OCI-M2 (cell line): ENCODE measurements around the gene FABP3.
A peak's percentile ranks its signal among the peaks of the same experiment; 100 is the strongest.
"Not testable (repeated sequence)": the region's sequence is repeated elsewhere in the genome, so short reads cannot be mapped to it uniquely, and the experiment has no call there.

Source experiments
- DNase-seq: peaks from one replicate; lab custom pipeline; 2025; ENCODE audit not compliant: unreplicated experiment; lab: John Stamatoyannopoulos, UW

Gene FABP3

DNA sequence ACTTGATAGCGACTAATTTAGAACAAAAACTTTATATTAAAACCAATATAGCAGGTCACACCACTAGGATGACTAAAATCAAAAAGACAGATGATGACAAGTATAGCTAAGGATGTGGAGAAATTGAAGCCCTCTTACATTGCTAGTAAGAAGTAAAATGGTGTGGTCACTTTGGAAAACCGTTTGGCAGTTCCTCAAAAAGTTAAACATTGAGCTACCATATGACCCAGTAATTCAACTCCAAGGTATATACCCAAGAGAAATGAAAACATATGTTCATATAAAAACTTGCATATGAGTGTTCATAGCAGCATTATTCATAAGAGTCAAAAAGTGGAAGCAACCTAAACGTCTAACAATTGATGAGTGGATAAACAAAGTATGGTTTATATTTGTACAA lies 27.1 kb upstream of the FABP3 start:
- no peak for DNase-seq

DNA sequence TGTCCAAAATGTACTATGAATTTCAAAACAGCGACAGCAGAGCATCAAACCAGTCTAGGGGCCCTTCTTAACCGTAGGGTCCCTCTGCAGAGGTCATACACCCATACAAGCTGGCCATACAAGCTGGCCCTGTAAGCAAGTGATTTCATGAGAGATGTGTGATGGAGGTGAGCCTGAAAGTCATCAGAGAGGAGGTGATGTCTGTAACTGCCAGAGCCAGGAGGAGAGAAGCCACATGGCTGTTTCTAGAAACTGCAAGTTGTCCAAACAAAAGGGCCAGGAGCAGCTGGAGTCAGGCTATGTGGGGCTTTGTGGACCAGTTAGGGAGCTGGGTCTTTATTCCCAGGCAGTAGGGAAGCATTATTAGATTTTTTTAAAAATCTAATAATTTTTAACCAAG lies 25.4 kb upstream of the FABP3 start:
- DNase-seq, result no peak

DNA sequence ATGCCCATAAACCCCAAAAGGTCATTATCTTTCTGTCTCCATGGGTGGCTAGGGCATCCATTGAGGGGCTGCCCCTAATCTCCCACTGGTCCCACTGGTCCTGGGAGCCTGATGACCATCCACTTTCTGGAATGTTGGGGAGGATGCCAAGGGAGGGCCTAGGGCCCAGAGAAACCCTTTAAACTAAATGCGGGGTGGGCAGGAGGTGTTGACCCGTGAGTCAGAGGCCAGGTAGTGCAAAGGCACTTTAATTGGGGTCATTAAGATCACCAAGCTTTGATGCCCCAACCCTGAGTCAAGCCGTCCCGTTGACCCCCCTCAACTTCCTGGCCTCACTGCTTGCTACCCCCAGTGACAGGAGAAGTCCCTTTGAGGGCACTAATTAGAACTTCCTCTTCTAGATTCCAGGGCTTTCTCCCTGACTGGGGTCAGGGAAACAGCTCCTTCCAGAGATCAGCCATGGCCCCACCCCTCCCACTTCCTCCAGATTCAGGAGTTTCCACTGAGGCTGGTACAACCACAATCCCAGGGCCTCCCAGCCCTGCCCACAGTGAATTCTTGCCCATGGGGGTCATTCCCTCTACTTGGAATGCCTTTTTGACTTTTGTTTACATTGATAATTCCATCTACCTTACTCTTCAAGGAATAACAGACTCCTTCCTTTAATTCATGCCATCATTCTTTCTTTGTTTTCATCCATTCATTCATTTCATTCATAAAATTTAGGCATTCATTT lies 24.7 kb upstream of the FABP3 start:
- DNase-seq, result no peak

DNA sequence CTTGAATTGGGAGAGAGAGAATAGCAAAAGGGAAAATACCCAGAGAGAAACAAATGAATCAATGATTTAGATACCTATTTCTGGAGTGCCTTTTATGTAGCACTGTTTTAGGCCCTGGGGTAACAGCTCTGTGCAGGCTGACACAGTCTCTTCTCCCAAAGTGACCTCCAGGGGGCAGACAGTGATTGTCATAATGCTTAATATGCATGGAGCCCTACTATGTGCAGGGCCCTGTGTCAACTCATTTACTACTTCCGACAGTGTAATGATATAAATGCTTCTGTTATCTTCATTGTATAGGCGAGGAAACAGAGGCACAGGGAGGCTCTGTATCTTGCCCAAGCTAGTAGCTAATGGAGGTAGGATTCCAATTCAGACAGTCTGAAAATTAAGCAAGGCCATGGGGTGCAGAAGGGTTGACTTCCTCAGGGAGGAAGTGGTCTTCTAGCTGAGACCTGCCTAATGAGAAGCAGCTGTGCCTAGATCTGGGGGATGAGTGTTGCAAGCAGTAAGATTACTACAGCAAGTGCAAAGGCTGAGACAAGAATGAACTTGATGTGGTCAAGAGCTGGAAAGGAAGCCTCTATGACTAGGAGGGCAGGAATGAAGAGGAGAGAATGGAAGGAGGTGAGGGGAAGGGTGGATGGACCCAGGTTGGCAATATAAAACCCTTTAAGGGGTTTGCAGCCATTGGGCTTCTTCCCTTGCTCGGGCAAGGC lies 23.9 kb upstream of the FABP3 start:
- DNase-seq, result no peak

DNA sequence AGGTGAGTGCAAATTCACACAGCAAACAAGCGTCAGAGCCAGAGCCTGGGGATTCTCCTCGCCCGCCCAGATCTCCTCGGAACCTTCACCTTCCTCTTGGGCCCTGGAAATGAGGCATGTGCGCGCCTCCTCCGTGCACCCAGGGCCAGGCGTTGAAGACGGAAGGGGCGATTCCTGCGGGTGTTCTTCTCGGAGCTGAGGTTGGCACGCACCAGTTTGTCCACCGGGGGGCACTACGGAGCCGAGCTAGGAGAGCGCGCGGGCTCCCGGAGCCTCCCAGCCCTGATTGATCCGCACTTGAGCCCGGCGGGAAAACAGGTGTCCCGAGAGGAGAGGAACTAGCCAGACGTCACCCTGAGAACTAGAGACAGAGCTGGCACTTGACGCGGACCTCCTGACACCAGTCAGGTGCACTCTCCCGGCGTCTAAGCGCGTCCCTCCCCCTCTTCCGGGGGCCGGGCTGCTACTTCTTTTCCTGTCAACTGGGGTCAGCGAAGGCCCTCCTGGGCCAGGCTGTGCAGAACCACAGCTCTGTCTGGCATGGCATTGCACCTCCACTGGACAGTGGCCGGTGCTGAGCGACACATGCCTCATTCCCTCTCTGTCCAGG lies 21.8 kb upstream of the FABP3 start:
- peak; percentile 36 for DNase-seq

DNA sequence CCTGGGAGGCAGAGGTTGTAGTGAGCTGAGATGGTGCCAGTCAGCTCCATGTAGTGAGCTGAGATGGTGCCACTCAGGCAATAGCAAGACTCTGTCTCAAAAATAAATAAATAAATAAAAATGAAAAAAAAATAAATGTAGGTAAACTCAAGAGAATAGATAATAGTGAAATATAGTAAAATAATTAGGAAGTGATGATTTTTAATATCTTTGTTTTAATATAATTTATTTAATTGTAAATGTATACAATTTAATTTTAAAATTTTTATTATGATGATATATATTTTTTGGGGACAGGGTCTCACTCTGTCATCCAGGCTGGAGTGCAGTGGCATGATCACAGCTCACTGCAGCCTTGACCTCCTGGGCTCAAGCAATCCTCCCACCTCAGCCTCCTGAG lies 20.6 kb upstream of the FABP3 start:
- DNase-seq, result no peak

DNA sequence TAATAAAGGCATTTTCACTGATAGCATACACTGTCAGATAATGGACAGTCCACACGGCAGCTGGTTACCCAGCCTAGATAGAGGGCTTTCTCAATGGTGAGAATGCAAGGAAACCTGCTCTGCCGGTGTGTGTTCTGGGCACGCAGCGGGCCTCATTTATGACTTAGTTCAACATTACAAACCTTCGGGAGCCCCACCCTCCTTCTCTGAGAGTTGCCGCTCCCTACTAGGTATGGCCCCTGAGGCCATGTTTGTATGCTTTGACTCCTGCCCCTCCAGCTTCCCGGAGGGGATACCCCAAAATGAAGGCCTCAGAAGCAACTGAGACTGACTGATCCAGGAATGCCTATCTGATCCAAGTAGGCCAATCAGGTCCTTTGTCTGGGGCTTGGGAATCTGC lies 17.2 kb upstream of the FABP3 start:
- no peak for DNase-seq

DNA sequence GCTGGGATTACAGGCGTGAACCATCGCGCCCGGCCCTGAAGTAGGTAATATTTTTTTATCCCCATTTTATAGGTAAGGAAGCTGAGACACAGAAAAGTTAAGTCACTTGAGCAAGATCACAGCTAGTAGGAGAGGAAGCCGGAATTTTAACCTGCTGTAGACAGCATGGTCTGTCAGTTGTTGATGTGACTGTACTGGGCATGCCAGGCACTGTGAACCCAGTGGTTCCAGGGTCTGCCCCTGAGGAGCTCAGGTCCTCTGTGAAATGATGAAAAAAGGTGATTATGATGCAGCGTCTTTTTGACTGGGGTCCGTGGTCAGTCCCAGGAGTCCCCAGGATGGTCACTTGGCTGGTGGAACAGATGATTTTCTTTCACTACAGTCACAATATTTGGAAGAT lies 16.7 kb upstream of the FABP3 start:
- no peak for DNase-seq

DNA sequence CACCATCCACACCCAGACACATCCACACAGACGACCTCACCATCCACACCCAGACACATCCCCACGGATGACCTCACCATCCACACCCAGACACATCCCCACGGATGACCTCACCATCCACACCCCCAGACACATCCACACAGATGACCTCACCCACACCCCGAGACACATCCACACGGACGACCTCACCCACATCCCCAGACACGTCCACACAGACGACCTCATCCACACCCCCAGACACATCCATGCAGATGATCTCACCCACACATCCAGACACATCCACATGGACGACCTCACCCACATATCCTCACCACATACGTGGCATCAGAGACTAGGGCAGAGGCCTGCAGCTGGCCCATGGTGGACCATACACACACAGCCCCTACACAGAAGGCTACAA lies 14.7 kb upstream of the FABP3 start:
- DNase-seq, result no peak

DNA sequence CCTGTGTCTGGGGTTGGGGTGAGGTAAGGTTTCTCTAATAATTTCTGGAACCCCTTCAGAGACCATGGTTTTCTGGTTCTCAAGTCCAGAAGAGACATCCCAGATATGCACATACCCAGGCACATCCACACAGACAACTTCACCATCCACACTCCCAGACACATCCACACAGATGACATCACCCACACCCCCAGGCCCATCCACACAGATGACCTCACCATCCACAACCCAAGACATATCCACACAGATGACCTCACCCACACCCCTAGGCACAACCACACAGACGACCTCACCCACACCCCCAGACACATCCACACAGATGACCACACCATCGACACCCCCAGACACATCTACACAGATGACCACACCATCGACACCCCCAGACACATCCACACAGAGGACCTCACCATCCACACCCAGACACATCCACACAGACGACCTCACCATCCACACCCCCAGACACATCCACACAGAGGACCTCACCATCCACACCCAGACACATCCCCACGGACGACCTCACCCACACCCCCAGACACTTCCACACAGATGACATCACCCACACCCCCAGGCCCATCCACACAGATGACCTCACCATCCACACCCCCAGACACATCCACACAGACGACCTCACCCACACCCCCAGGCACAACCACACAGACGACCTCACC lies 13.8 kb upstream of the FABP3 start:
- not testable (repeated sequence) for DNase-seq

DNA sequence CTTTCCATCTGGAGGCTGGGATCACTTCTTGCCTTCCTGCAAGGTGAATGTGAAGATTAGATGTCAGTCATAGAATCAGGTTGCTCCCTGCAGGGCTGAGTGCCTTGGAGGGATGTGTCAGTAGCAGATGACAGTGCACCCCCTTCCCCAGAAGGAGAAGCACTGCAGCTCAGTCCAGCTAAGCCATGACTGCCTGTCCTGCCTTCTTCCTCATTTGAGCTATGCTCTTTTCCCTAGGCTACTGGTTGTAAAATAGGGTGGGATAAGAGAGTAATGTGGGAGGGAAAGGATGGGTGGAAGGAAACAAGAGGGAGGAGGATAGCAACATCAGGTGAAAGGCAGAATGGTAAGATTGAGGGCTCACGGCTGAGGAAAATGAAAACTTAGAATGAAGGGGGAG lies 11.1 kb upstream of the FABP3 start:
- DNase-seq, result no peak

DNA sequence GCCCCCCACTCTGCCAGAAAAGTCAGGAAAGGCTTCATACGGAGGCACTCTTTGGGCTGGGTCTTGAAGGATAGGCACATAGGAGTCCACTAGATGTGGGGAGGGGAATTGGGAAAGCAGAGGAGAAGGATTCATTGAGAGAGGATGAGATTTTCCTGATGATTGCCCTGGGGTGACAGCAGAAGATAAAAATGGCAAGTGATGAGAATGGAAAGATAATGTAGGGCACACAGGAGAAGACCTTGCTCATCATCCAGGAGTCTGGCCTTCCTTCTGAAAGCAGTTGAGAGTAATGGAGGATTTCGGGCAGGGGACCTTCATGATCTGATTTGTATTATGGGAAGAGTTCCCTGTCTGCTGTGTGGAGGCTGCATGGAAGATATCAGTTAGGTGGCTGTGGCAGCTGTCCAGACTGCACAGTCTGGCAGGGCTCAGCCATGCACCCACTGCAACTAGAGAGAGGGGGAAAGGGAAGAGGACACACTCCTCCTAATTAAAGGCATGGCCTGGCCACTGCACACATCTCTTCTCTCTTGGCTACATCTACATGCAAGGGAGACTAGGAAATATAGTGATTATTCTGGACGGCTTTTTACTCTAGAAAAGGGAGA lies 9.6 kb upstream of the FABP3 start:
- no peak for DNase-seq

DNA sequence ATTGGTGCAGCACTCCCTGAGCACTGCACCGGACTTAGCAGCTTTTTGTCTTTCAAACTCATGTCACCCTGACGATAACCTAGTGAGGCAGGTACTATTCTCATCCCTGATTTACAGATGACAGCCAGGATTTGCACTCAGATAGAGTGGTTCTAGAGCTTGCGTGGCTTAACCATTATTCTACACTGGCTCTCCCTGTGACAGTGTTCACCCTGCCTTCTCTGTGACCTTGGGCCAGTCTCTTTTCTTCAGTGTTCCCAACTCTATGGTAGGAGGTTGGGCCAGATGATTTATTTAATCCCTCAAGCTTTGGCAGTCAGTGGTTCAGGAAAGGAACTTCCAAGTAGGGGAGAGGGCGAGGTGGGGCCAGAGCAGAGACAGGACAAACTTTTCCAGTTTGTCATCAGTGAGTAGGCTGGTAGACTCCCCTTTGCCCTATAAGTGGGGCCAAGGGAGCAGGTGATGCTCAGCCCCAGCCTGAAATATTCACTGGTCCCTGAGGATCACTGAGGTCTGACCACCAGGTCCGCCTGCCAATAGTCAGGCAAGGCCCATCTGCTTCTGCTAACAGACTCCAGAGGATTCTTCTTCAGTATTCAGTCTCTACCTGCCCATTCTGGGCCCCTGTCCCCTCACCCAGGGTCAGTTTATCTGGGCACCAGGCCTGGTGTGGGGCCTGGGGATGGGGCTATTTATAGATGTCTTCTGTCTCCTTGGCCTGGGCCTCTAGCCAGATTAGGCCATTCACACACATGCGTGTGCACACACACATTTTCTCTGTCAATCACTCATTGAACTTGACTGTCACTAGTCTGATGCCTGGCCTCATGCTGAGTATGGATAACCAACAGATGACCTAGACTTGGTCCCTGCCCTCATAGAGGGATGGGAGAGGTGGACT lies 8.8 kb upstream of the FABP3 start:
- DNase-seq, result no peak

DNA sequence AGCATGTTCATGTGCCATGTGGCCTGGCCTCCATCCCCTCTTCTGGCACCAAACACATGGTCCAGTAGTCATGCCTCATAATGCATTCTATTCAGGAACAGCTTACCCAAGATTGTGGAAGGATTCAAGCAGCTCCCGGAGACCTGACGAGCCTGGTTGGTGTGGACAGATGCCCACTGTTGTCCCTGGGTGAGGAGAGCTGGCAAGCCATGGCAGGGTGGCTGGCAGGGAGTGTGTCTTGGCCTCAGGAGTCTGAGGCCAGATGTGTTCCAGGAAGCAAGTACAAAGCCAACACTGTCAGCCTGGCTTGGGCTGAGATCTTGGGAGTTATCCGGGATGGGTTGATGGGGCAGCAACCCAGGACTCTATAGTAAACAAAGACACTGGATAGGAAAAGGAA lies 7.3 kb upstream of the FABP3 start:
- DNase-seq, result no peak

DNA sequence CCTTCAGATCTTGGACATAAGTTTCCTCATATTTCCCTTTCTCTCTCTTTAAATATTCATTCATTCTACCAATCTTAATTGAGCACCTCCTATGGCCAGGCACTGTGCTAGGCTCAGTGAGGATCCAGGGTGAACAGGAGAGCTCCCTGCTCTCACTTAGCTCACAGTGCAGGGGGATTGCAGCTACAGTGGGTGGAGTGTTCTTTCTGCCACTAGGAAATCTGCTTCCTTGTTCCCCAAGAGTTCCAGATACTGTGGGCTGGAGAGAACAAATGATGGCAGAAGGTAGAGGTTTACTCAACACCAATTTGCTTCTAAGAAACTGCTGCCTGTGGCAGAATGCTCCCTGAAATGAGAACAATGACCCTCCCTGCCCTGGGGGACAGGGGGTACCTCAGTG lies 5.1 kb upstream of the FABP3 start:
- DNase-seq, result no peak

DNA sequence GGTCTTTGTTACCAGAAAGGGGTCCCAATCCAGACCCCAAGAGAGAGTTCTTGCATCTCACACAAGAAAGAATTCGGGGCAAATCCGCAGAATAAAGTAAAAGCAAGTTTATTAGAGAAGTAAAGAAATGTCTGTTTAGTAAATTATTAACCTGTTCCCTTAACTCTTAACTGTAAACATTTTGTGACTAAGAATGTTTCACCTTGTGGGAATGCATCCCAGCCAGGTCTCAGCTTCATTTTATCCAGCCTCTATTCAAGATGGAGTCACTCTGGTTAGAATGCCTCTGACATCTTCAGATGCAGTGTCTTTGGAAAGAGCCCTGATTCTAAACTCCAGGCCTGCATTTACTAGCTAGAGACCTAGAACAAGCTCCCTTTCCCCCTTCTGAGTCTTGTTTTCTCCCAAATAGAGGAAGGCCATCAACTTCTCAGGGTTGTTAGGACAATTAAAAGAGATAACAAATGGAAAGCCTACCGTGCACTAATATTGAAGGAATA lies 4.5 kb upstream of the FABP3 start:
- DNase-seq, result no peak

DNA sequence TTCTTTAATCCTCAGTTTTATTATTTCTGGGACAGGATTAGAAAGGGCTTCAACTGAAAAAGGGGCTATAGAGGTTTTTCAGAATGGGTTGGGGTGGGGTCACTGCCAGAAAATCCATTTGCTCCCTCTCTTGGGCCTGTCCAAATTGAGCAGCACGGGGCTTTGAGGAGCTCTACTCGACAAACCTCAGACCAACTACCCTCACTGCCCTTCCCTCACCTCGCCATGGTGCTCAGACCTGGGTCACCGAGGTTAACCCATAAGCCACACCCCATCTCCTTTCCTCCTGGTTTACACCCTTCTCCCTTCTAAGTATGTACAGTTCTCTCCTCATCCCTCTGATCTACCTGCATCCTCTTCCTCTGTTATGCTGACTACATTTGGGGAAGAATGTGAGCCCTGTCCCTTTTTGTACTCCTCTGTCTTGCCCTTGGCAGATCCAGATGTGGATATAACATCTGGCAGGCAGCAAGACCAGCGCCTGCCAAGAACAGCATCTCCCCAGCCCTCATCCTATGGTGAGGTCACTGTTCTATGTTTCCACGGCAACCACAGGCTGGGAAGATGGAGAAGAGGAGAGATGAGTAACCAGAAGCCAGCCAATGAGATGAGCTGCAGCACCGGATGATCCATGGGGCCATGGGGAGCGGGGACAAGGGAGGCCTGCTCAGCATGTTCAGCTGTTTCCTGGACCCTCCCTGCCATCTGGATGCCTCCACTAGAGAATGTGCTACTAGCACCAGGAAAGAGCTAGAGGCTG lies 3.7 kb upstream of the FABP3 start:
- no peak for DNase-seq

DNA sequence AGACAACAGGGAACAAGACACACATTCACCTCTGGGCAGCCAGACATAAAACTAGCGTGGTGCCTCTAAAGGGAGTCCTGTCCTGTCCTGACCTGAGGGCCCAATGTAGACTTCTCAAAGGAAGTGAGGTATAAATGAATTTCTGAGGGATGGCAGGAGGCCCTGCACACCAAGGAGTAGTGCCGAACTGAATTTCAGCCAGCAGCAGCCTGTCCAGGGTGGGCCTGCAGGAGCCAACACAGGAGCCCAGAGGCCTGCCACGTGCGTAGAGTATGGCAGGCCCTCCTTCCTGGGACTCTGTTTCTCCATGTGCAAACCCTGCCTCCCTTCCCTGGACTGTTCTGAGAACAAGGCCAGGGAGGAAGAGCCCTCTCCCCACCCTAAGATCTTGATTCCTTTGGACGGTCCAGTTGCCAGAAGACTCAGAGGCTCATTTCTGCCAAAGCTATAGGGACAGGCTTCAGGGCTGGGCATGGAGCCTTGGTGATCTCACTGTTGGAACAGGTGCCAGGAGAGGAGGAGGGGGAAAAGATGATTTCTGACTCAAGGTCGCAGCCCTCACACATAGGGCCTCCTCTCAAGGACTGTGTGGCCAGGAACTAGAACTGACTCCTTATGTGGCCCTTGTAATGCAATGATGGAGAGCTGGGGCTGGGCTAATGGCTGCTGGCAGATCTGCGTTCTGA lies 1.8 kb upstream of the FABP3 start:
- no peak for DNase-seq

DNA sequence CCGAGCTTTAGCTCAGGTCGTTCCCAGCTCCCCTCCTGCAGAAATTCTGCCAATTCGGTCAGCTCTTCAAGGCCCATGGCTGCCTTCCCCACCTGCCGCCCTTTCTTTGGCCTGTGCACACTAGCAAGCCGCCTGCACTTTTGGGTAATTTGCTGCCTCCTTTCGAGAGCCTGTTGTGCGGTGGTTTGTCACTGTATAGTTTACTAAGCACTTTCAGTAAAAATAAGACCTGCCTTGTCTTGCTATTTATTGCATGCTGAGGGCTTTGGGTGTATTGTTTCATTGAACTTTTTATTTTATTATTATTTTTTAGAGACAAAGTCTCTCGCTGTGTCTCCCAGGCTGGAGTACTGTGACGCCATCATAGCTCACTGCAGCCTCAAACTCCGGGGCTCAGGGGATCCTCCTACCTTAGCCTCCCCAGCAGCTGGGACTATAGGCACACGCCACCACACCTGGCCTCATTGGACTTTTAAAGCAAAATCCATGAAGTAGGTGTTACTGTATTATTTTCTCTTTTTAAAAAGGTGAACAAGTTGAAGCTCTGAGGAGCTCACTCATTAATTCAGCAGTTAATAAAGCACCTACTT lies 1.1 kb upstream of the FABP3 start:
- DNase-seq, result no peak
